Vagina (tissue), 2 donors: ENCODE results near the gene HOXB9.

Experiments
- POLR2A ChIP-seq, 2 donors: fragments of 450-650 bp; IDR thresholded peaks; one replicate each; pipeline ENCODE4 v1.6.1; 2017; ENCODE audit warnings: antibody characterized with exemption in 2 of 2, mild to moderate bottlenecking in 2 of 2, moderate library complexity in 2 of 2
- POLR2AphosphoS5 ChIP-seq, 2 donors: sonication (generic); formaldehyde crosslinking; IDR thresholded peaks; one replicate each; pipeline ENCODE4 v1.9.0; 2017; ENCODE audit warnings: antibody characterized with exemption in 2 of 2, mild to moderate bottlenecking in 2 of 2, low read depth in 1 of 2; ENCODE audit not compliant: insufficient read depth in 1 of 2
- TF ChIP-seq, protein P1 (sequence below), 3 experiments: fragments of 450-650 bp in 2 of 3; fragments of 200-600 bp in 1 of 3; sonication (generic) in 1 of 3; IDR thresholded peaks; one replicate each; pipeline ENCODE4 v1.5.1; 2017 to 2019; ENCODE audit warnings: antibody characterized with exemption in 3 of 3, mild to moderate bottlenecking in 2 of 3, moderate library complexity in 2 of 3

DNA sequence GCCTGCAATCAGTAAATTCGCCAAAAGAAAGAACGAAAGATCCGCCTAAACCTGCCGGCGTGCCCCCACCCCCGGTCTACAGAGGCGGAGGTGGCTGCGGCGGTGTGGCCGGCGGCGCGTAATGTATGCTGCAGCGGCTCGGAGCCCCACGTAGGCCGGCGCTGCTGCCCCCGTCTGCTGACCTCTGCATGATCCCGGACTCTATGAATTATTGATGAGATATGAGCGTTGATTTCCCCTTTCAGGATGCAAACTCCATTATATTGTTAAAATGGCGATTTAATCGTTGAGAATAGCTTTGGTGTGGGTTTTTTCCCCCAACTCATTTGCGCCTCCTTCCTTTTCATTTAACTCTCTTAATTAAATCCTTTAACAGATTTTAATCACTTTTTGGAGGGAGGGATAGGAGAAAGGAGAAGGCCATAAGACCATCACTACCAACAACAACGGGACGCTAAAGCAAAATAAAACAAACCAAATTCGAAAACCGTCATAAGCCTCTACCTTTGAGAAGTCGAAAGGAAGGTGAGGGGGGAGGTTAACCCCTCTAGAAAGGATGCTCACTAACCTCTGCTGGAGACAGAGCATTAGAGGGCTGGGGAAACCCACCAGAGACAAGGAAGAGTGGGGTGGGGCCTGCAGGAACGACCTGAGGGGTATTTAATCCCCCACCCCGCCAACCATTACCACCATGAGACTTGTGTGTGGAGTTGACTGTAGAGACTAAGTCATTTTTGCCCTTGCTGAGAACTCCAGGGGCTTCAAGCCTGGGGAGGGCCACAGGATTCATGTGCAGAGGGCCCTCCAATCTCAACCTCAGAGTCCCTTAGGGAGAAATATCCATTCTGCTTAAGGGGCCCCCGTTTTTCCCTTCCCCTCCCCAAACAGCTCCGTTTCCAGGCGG lies 39.6 kb downstream of the HOXB9 start:
- TF ChIP-seq, protein P1, sequence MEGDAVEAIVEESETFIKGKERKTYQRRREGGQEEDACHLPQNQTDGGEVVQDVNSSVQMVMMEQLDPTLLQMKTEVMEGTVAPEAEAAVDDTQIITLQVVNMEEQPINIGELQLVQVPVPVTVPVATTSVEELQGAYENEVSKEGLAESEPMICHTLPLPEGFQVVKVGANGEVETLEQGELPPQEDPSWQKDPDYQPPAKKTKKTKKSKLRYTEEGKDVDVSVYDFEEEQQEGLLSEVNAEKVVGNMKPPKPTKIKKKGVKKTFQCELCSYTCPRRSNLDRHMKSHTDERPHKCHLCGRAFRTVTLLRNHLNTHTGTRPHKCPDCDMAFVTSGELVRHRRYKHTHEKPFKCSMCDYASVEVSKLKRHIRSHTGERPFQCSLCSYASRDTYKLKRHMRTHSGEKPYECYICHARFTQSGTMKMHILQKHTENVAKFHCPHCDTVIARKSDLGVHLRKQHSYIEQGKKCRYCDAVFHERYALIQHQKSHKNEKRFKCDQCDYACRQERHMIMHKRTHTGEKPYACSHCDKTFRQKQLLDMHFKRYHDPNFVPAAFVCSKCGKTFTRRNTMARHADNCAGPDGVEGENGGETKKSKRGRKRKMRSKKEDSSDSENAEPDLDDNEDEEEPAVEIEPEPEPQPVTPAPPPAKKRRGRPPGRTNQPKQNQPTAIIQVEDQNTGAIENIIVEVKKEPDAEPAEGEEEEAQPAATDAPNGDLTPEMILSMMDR (IDR thresholded peaks at IDR 0.05) = no peak
- no peak for TF ChIP-seq POLR2A (IDR thresholded peaks at IDR 0.05)
- no peak for TF ChIP-seq POLR2AphosphoS5 (IDR thresholded peaks at IDR 0.05; ENCODE audit: insufficient read depth in 1 of 2, low read depth in 1 of 2)
